Gastroesophageal sphincter (tissue), 4 donors: Measurements from ENCODE around the gene NDUFAF7. TPM values are rescaled to one million over a fixed set of nuclear protein-coding genes. Genes with fewer than 3 reads are reported as not detected.
"Not testable (repeated sequence)": the region's sequence is repeated elsewhere in the genome, so short reads cannot be mapped to it uniquely, and the experiment has no call there.

ENCODE experiments used
- ATAC-seq: fragments of 150-250 bp; one replicate; pipeline ENCODE4 v1.9.1; 2016; ENCODE audit warnings: mild to moderate bottlenecking, moderate library complexity
- H3K27ac ChIP-seq, 4 donors: fragments of 200-600 bp; sonication (generic) in 3 of 4; 1 replicate in 3 of 4; 2 replicates in 1 of 4; pipeline ENCODE4 v1.5.1; 2016 to 2019
- H3K27me3 ChIP-seq: fragments of 200-600 bp; sonication (generic); one replicate; pipeline ENCODE4 v1.5.1; 2019
- H3K36me3 ChIP-seq, 2 donors: fragments of 200-600 bp; sonication (generic); one replicate each; pipeline ENCODE4 v1.5.1; 2019; ENCODE audit warnings: control low read depth in 1 of 2
- H3K4me1 ChIP-seq, 3 donors: fragments of 200-600 bp; sonication (generic); 1 replicate in 2 of 3; 2 replicates in 1 of 3; pipeline ENCODE4 v1.5.1; 2016 to 2019; ENCODE audit warnings: control low read depth in 2 of 3
- H3K4me3 ChIP-seq, 2 donors: fragments of 200-600 bp; sonication (generic); one replicate each; pipeline ENCODE4 v1.5.1; 2019; ENCODE audit warnings: mild to moderate bottlenecking in 1 of 2, moderate library complexity in 1 of 2
- H3K9me3 ChIP-seq, 3 donors: fragments of 200-600 bp; sonication (generic); one replicate each; pipeline ENCODE4 v1.5.1; 2017 to 2019; ENCODE audit warnings: control low read depth in 2 of 3
- EP300 ChIP-seq: sonication (generic); formaldehyde crosslinking; IDR thresholded peaks from one replicate; pipeline ENCODE4 v1.6.1; 2017; ENCODE audit warnings: antibody characterized with exemption, mild to moderate bottlenecking
- POLR2A ChIP-seq, 2 donors: fragments of 450-650 bp; IDR thresholded peaks; one replicate each; pipeline ENCODE4 v1.6.1; 2017; ENCODE audit warnings: antibody characterized with exemption in 2 of 2, mild to moderate bottlenecking in 2 of 2, moderate library complexity in 1 of 2
- POLR2AphosphoS5 ChIP-seq: sonication (generic); formaldehyde crosslinking; IDR thresholded peaks from one replicate; pipeline ENCODE4 v1.6.1; 2017; ENCODE audit warnings: antibody characterized with exemption
- WGBS, 2 donors: methylation state at CpG; one replicate each; pipeline ENCODE4 v1.1.5; 2018; ENCODE audit warnings: low coverage in 1 of 2; 5-methylcytosine and 5-hydroxymethylcytosine counted together
- total RNA-seq, 4 donors: library from RNA; depleted of rRNA; stranded (reverse); fragments of >200 nt; gene quantifications; one replicate each; pipeline ENCODE4 v1.1.0, GENCODE V29; 2016
- TF ChIP-seq, protein P1 (sequence below), 4 experiments: fragments of 200-600 bp in 2 of 4; fragments of 450-650 bp in 2 of 4; sonication (generic) in 1 of 4; IDR thresholded peaks; one replicate each; pipeline ENCODE4 v1.5.1; 2017 to 2019; ENCODE audit warnings: antibody characterized with exemption in 4 of 4, mild to moderate bottlenecking in 2 of 4, moderate library complexity in 2 of 4

Gene NDUFAF7
- total RNA-seq, 4 donors from 2014 or later = 18.1 to 23.2 (median 19.4) TPM

DNA sequence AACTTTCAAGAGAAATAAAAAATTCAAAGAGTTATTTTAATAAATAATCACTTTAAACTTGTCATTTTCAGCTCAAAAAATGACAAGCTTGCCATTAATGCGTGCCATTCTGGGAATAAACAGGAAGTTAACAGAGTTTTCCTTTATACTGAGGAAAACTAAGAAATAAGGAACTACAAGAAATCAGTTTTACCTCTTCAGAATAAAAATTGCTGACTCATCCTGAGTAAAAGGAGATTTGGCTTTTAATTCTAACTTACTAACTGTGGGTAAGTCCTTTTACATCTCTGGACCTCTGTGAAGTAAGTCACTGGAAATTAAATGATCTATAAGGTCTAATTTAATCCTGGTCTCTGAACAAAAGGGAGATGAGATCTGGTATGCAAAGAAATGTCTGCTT lies 16.2 kb upstream of the NDUFAF7 start:
- Histone ChIP-seq H3K27ac (no peak overlapping the region), H3K36me3 (peaks cover 9 to 99% of the 10 kb centered on the region in 2 donors), H3K27me3 (no peaks in the 10 kb centered on the region), H3K4me3 (no peak overlapping the region), H3K9me3 (no peaks in the 10 kb centered on the region), H3K4me1 (peaks cover 0 to 7% (median 0%) of the 10 kb centered on the region in 3 donors)
- ATAC-seq = no peak
- no peak for TF ChIP-seq EP300
- TF ChIP-seq, protein P1, sequence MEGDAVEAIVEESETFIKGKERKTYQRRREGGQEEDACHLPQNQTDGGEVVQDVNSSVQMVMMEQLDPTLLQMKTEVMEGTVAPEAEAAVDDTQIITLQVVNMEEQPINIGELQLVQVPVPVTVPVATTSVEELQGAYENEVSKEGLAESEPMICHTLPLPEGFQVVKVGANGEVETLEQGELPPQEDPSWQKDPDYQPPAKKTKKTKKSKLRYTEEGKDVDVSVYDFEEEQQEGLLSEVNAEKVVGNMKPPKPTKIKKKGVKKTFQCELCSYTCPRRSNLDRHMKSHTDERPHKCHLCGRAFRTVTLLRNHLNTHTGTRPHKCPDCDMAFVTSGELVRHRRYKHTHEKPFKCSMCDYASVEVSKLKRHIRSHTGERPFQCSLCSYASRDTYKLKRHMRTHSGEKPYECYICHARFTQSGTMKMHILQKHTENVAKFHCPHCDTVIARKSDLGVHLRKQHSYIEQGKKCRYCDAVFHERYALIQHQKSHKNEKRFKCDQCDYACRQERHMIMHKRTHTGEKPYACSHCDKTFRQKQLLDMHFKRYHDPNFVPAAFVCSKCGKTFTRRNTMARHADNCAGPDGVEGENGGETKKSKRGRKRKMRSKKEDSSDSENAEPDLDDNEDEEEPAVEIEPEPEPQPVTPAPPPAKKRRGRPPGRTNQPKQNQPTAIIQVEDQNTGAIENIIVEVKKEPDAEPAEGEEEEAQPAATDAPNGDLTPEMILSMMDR (IDR thresholded peaks at IDR 0.05) = no peak
- 71% methylated on average over 1 of the region's 1 CpG; no CpG with 5 or more reads in 1 of the 2 donors for WGBS, 2 donors

- Histone ChIP-seq H3K4me1 (peaks cover 0 to 9% (median 0%) of the 10 kb centered on the region in 3 donors), H3K9me3 (no peaks in the 10 kb centered on the region), H3K4me3 (no peak overlapping the region), H3K36me3 (peaks cover 6 to 94% of the 10 kb centered on the region in 2 donors), H3K27ac (no peak overlapping the region), H3K27me3 (no peaks in the 10 kb centered on the region)
- TF ChIP-seq, protein P1 (IDR thresholded peaks at IDR 0.05) = no peak
- TF ChIP-seq POLR2A (IDR thresholded peaks at IDR 0.05) (no peak), POLR2AphosphoS5 (no peak), EP300 (no peak)
- no peak for ATAC-seq
- WGBS, 2 donors = 88 to 91% methylated on average over 4 of the region's 4 CpGs
Observed at GRCh38 chr2:37219046-37219445, 12.4 kb upstream of the NDUFAF7 start.

DNA sequence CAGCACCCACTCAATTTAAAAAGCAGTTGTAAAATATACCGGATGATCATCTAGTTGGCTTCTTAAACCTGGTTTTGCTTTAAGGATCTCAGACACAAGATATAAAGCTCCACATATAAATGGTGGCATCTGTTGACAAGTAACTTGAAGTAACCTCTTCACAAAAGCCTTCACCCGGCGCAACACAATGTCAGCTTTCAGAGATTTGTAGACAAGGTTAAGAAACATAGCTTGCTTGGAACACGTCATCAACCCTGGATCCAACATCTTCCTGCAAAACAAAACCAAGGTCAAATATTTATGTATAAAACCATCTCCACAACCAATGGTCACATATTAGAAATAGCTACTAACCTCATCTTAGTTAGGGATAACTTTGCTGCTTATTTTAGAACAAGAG lies 8.3 kb upstream of the NDUFAF7 start:
- peaks cover 0 to 27% (median 6%) of the 10 kb centered on the region in 3 donors for H3K4me1 ChIP-seq
- H3K9me3 ChIP-seq = no peaks in the 10 kb centered on the region
- no peak overlapping the region for H3K4me3 ChIP-seq
- WGBS, 2 donors = 91 to 95% methylated on average over 4 of the region's 4 CpGs
- no peaks in the 10 kb centered on the region for H3K27me3 ChIP-seq
- peaks cover 4 to 68% of the 10 kb centered on the region in 2 donors for H3K36me3 ChIP-seq
- TF ChIP-seq POLR2A (IDR thresholded peaks at IDR 0.05) = no peak
- TF ChIP-seq, protein P1 (IDR thresholded peaks at IDR 0.05) = no peak
- TF ChIP-seq EP300 = no peak
- no peak for TF ChIP-seq POLR2AphosphoS5
- ATAC-seq = no peak
- H3K27ac ChIP-seq = no peak overlapping the region

DNA sequence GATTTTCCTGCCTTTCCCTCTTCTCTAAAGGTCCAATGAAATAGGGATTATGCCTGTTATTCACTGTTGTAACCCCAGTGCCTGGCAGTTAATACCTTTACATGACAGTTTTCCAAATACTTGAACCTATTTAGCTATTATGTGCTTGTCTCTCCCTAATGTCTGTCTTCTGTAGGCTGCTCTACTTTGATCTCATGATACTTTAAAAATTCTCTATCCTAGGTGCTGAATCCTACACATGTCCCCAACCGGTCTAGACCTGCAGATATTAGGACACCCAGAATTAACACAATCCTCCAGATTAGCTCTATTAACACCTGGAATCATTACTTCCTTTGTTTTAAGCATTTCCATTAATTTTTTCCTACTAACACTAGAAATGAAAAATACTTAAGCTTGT lies 7.4 kb upstream of the NDUFAF7 start:
- no peak overlapping the region for H3K27ac ChIP-seq
- TF ChIP-seq POLR2A (IDR thresholded peaks at IDR 0.05) = no peak
- 87 to 100% methylated on average over 1 of the region's 1 CpG for WGBS, 2 donors
- no peak overlapping the region for H3K4me3 ChIP-seq
- no peak for ATAC-seq
- peaks cover 4 to 64% of the 10 kb centered on the region in 2 donors for H3K36me3 ChIP-seq
- no peaks in the 10 kb centered on the region for H3K27me3 ChIP-seq
- no peaks in the 10 kb centered on the region for H3K9me3 ChIP-seq
- H3K4me1 ChIP-seq = peaks cover 0 to 32% (median 6%) of the 10 kb centered on the region in 3 donors

GRCh38 chr2:37225129-37225528 lies 6.3 kb upstream of the NDUFAF7 start:
- not testable (repeated sequence) for ATAC-seq
- peaks cover 4 to 54% of the 10 kb centered on the region in 2 donors for H3K36me3 ChIP-seq

GRCh38 chr2:37226863-37227262 lies 4.6 kb upstream of the NDUFAF7 start:
- ATAC-seq = no peak
- no peak overlapping the region for H3K4me3 ChIP-seq
- H3K27ac ChIP-seq = no peak overlapping the region
- H3K36me3 ChIP-seq = peaks cover 4 to 36% of the 10 kb centered on the region in 2 donors
- TF ChIP-seq POLR2A (IDR thresholded peaks at IDR 0.05) (no peak), POLR2AphosphoS5 (no peak), EP300 (no peak)
- TF ChIP-seq, protein P1 (IDR thresholded peaks at IDR 0.05) = no peak
- no peaks in the 10 kb centered on the region for H3K27me3 ChIP-seq
- peaks cover 4 to 48% (median 16%) of the 10 kb centered on the region in 3 donors for H3K4me1 ChIP-seq
- no peaks in the 10 kb centered on the region for H3K9me3 ChIP-seq
- 75 to 96% methylated on average over 1 to 4 of the region's 4 CpGs for WGBS, 2 donors

More at GRCh38 chr2:37225129-37225528, 6.3 kb upstream of the NDUFAF7 start:
- H3K27me3 ChIP-seq, H3K4me3 ChIP-seq, H3K9me3 ChIP-seq, H3K27ac ChIP-seq: not testable (repeated sequence)
- peaks cover 4 to 42% (median 14%) of the 10 kb centered on the region in 3 donors for H3K4me1 ChIP-seq
- no CpG with 5 or more reads among the region's 2 CpGs for WGBS, 2 donors
